NOMO-1 treated with DMSO at 0.1 percent for 48 hours (cell line): ENCODE results near the gene UMODL1.
A peak's percentile ranks its signal among the peaks of the same experiment; 100 is the strongest.

ENCODE experiments used
- DNase-seq: peaks from one replicate; lab custom pipeline; 2025; ENCODE audit not compliant: unreplicated experiment; lab: John Stamatoyannopoulos, UW

The UMODL1 gene

GRCh38 chr21:42071146-42071737 lies at the start of gene UMODL1:
UMODL1 (plus strand) TSS chr21:42071317; CDS start chr21:42071317, 0 bp downstream.
- no peak for DNase-seq

GRCh38 chr21:42021371-42022090 lies 49.6 kb upstream of the UMODL1 start:
- no peak for DNase-seq

- no peak for DNase-seq
These were observed 49.1 kb upstream of the UMODL1 start for GRCh38 chr21:42022091-42022430.

- DNase-seq, result no peak
These were observed 48.2 kb upstream of the UMODL1 start for GRCh38 chr21:42022906-42023305.

- DNase-seq, result no peak
These were observed 45.6 kb upstream of the UMODL1 start for GRCh38 chr21:42025376-42026081.

GRCh38 chr21:42026082-42026435 lies 45.1 kb upstream of the UMODL1 start:
- no peak for DNase-seq

- DNase-seq, result no peak
These were observed 43.9 kb upstream of the UMODL1 start for GRCh38 chr21:42027085-42027821.

GRCh38 chr21:42027822-42028765 lies 43.0 kb upstream of the UMODL1 start:
- peak; percentile 47 for DNase-seq

GRCh38 chr21:42028766-42029425 lies 42.2 kb upstream of the UMODL1 start:
- DNase-seq, result no peak

GRCh38 chr21:42030311-42030710 lies 40.8 kb upstream of the UMODL1 start:
- no peak for DNase-seq

GRCh38 chr21:42031241-42031640 lies 39.9 kb upstream of the UMODL1 start:
- no peak for DNase-seq

- DNase-seq, result no peak
These were observed 39.3 kb upstream of the UMODL1 start for GRCh38 chr21:42031816-42032215.

- DNase-seq, result no peak
These were observed 38.9 kb upstream of the UMODL1 start for GRCh38 chr21:42032266-42032665.

- DNase-seq, result no peak
These were observed 38.1 kb upstream of the UMODL1 start for GRCh38 chr21:42032968-42033367.

- no peak for DNase-seq
These were observed 34.8 kb upstream of the UMODL1 start for GRCh38 chr21:42036313-42036712.

- no peak for DNase-seq
These were observed 33.6 kb upstream of the UMODL1 start for GRCh38 chr21:42037516-42037915.

- no peak for DNase-seq
These were observed 33.2 kb upstream of the UMODL1 start for GRCh38 chr21:42037943-42038342.

GRCh38 chr21:42038393-42038792 lies 32.7 kb upstream of the UMODL1 start:
- no peak for DNase-seq

- no peak for DNase-seq
These were observed 32.2 kb upstream of the UMODL1 start for GRCh38 chr21:42038826-42039425.

GRCh38 chr21:42039470-42039901 lies 31.6 kb upstream of the UMODL1 start:
- DNase-seq, result no peak
